Psoas muscle (tissue), 8 donors: Measurements from ENCODE around the gene HMCES. TPM values are rescaled to one million over a fixed set of nuclear protein-coding genes. Genes with fewer than 3 reads are reported as not detected.

Source experiments
- ATAC-seq, 4 donors: fragments of 200-7000 bp; cut with Tn5 transposase; one replicate each; pipeline ENCODE4 v1.9.1; 2020; ENCODE audit warnings: moderate library complexity in 3 of 4, mild to moderate bottlenecking in 2 of 4
- DNase-seq, 2 donors: peaks; one replicate each; pipeline ENCODE4 v3.0.0-alpha.2; 2020
- H3K27ac ChIP-seq: fragments of 200-600 bp; one replicate; pipeline ENCODE4 v1.8.0; 2022
- H3K27me3 ChIP-seq, 3 donors: fragments of 200-600 bp in 1 of 3; one replicate each; pipeline versions ENCODE4 v1.6.1 to v1.8.0; 2013 to 2022; ENCODE audit warnings: low read length in 2 of 3, mild to moderate bottlenecking in 2 of 3, moderate library complexity in 1 of 3; ENCODE audit not compliant: insufficient read depth in 3 of 3
- H3K36me3 ChIP-seq, 2 donors: fragments of 200-600 bp in 1 of 2; one replicate each; pipeline versions ENCODE4 v1.6.1 to v1.8.0; 2013 to 2022; ENCODE audit warnings: low read depth in 1 of 2, mild to moderate bottlenecking in 1 of 2, moderate library complexity in 1 of 2; ENCODE audit not compliant: insufficient read depth in 1 of 2
- H3K4me1 ChIP-seq: fragments of 200-600 bp; one replicate; pipeline ENCODE4 v1.8.0; 2022
- H3K4me3 ChIP-seq: fragments of 200-600 bp; one replicate; pipeline ENCODE4 v1.8.0; 2022; ENCODE audit warnings: mild to moderate bottlenecking
- H3K9me3 ChIP-seq: fragments of 200-600 bp; one replicate; pipeline ENCODE4 v1.8.0; 2022
- WGBS, 3 donors: extraction: QIAGEN DNeasy Blood & Tissue Kit; methylation state at CpG; one replicate each; pipeline versions ENCODE4 v1.1.6 to v1.1.7; 2013; 5-methylcytosine and 5-hydroxymethylcytosine counted together
- intact Hi-C, 2 donors: fragments of 100-400 bp; cut with DNase I; formaldehyde crosslinking; loops; one replicate each; pipeline versions ENCODE4 v1.11.0 to v1.14.2; 2022
- long read RNA-seq, 2 donors: library from polyadenylated mRNA; unstranded; transcript quantifications; one replicate each; pipeline ENCODE4 v2.0.0, GENCODE V29; 2021
- polyA plus RNA-seq, 3 donors: library from polyadenylated mRNA; stranded (reverse); fragments of 200-250 nt; gene quantifications; one replicate each; pipeline ENCODE4 v1.2.3, GENCODE V29; 2013
- total RNA-seq, 4 donors: library from RNA; stranded (reverse); fragmentation: NEBNext Ultra II Directional in 2 of 4; extraction: Animal tissue kit (Norgen Biotek cat#: 25700) in 2 of 4; gene quantifications; one replicate each; pipeline versions ENCODE4 v1.2.1 to v1.2.4, GENCODE V29; 2021 to 2023
- TF ChIP-seq, protein P1 (sequence below): fragments of 200-600 bp; IDR thresholded peaks from one replicate; pipeline ENCODE4 v1.8.0; 2022; ENCODE audit warnings: antibody characterized with exemption
- donor health status: healthy with polysubstance abuse.
- donor health status: DM: no; HTN: no; CAD: no; lungs with moderate emphysema.
- donor health status: Bipolar disorder and iron deficiency.
- donor health status: healthy.
- donor health status: DM: yes; HTN: yes; CAD: no.
- donor health status: DM: no; HTN: no; CAD: no.
- donor health status: DM: no; HTN: no; CAD: no.
- donor health status: DM: yes; HTN: yes; CAD: no.

Gene HMCES, protein sequence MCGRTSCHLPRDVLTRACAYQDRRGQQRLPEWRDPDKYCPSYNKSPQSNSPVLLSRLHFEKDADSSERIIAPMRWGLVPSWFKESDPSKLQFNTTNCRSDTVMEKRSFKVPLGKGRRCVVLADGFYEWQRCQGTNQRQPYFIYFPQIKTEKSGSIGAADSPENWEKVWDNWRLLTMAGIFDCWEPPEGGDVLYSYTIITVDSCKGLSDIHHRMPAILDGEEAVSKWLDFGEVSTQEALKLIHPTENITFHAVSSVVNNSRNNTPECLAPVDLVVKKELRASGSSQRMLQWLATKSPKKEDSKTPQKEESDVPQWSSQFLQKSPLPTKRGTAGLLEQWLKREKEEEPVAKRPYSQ
- total RNA-seq (10 to 100 TPM; 33.9 to 37.4 (median 37.0) TPM), polyA plus RNA-seq (10 to 100 TPM; 32.6 to 35.7 (median 34.5) TPM)
- long read RNA-seq, donor 1, transcript HMCES-201 (7 exons, 2,515 nt), result major isoform, 23 of 35 reads
- long read RNA-seq, donor 1, transcript HMCES-204 (7 exons, 1,952 nt), result minor isoform, 5 of 35 reads
- long read RNA-seq, donor 1, partial matches to known transcripts, result 1 of 35 reads
- long read RNA-seq, donor 1, other reads (novel, unspliced or antisense), result 3 of 35 reads
- long read RNA-seq, donor 2, transcript HMCES-204 (7 exons, 1,952 nt), result minor isoform, 6 of 66 reads
- long read RNA-seq, donor 2, transcript HMCES-201 (7 exons, 2,515 nt), result major isoform, 45 of 66 reads
- long read RNA-seq, donor 2, transcript HMCES-203 (6 exons, 1,490 nt), result minor isoform, 6 of 66 reads
- long read RNA-seq, donor 2, partial matches to known transcripts, result 2 of 66 reads
- long read RNA-seq, donor 2, other reads (novel, unspliced or antisense), result 4 of 66 reads

DNA sequence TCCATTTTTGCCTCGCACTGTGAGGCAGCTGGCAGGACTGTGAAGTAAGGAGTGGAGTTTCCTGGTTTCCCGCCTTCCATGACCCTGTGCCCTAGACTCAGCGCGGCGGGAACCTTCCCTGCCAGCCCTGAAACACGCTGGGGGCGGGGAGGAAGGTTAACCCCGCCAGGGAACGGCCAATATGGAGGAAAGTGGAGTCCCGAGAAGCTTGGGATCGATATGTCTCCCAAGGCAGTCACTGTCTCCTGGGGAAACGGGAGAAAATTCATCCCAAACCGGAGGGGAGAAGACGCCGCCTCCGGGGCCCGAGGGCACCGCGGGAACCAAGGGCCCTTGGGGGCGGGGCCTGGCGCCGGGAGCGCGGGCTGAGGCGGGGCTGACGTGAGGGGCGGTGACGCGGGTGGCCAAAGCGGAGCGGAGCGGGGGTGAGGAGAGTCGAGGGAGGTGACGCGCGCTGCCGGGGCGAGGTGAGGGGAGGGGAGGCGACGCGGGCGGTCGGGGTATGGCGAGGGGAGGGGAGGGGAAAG, at the start of gene HMCES:
HMCES (plus strand) TSS at position 432 of the 527 bp plus-strand sequence. CDS start 863 bp downstream, outside the sequence.
- 0 to 1% (median 1%) methylated on average over 18 to 44 of the region's 44 CpGs for WGBS, 3 donors
- DNase-seq (peak; percentile 94 to 97), ATAC-seq (peak; percentile 97 to 99 (median 98))
- H3K27me3 ChIP-seq, result no peaks in the 10 kb centered on the region
- H3K9me3 ChIP-seq, result no peaks in the 10 kb centered on the region
- peaks cover 6 to 54% of the 10 kb centered on the region in 2 donors for H3K36me3 ChIP-seq
- intact Hi-C loops, result loop anchor here in 1 of 2 donors (10.0 kb wide), 1 partner anchor 384 kb away; no protein-coding TSS in a partner anchor
- H3K27ac ChIP-seq, result peak within 1 kb of the TSS; percentile 91
- peak within 1 kb of the TSS; percentile 92 for H3K4me3 ChIP-seq
- TF ChIP-seq, protein P1, sequence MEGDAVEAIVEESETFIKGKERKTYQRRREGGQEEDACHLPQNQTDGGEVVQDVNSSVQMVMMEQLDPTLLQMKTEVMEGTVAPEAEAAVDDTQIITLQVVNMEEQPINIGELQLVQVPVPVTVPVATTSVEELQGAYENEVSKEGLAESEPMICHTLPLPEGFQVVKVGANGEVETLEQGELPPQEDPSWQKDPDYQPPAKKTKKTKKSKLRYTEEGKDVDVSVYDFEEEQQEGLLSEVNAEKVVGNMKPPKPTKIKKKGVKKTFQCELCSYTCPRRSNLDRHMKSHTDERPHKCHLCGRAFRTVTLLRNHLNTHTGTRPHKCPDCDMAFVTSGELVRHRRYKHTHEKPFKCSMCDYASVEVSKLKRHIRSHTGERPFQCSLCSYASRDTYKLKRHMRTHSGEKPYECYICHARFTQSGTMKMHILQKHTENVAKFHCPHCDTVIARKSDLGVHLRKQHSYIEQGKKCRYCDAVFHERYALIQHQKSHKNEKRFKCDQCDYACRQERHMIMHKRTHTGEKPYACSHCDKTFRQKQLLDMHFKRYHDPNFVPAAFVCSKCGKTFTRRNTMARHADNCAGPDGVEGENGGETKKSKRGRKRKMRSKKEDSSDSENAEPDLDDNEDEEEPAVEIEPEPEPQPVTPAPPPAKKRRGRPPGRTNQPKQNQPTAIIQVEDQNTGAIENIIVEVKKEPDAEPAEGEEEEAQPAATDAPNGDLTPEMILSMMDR, result no peak
- peaks cover 18% of the 10 kb centered on the region for H3K4me1 ChIP-seq

DNA sequence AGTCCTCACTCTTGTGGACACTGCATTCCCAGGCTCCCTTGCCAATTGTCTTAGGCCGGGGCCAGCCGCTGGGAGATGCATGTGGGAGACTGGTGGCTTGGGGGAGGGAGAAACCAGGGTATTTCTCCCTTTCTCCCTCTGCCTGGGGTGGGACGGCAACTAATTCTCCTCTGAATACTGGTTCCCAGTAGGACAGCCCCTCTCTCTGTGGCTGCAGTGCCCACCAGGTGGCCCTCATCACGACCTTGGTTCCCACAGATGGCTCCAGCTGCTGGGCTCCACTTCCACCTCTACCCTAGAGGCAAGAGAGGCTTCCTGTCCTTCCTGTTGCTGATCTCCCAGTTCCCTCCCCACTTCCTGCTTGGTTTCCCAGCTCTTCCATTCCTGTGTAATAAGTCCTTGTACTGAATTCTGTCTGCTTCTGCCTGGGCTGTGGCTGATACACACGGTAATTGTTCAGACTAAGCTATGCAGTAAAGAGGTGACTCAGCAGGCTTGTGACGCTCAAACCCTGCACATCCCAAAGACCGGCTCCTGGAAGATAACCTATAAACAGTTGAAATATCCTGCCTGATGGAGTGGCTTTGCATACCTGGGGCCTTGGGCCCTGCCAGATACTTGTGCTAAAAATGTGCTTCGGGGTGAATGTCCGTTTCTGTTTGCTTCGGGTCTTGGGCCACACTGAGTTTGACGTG, 49.6 kb upstream of the HMCES start:
- no peak for DNase-seq
- Histone ChIP-seq H3K27ac (peak overlapping the region; percentile 97), H3K36me3 (no peaks in the 10 kb centered on the region), H3K27me3 (no peaks in the 10 kb centered on the region), H3K4me3 (no peak overlapping the region), H3K9me3 (no peaks in the 10 kb centered on the region), H3K4me1 (peaks cover 40% of the 10 kb centered on the region)
- WGBS, 3 donors, result 48 to 65% (median 55%) methylated on average over 11 of the region's 11 CpGs
- TF ChIP-seq, protein P1, result no peak
- no peak for ATAC-seq
- intact Hi-C loops, result loop anchor here in 1 of 2 donors (5.0 kb wide), 1 partner anchor 47 kb away; the partner anchor contains the start of gene CNBP

DNA sequence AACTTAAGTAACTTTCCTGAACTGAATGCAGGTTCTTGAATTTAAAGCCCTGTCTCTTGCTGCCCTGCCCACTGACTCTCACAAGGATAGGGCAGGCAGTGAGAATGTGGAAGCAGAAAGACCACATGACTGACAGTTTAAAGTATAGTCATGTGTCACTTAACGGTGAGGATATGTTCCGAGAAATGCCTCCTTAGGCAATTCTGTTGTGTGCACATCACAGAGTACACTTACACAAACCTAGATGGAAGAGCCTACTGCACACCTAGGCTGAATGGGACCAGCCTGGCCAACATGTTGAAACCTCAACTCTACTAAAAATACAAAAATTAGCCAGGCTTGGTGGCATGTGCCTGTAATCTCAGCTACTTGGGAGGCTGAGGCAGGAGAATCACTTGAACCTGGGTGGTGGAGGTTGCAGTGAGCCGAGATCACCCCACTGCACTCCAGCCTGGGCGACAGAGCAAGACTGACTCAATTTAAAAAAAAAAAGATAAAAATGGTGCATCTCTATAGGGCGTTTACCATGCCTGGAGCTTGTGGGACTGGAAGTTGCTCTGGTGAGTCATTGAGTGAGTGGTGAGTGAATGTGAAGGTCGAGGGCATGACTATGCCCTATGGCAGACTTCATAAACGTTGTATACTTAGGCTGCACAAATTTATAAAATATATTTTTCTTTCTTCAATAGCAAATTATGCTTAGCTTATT, 48.2 kb upstream of the HMCES start:
- Histone ChIP-seq H3K4me1 (peaks cover 27% of the 10 kb centered on the region), H3K27me3 (no peaks in the 10 kb centered on the region), H3K4me3 (no peak overlapping the region), H3K27ac (peak overlapping the region; percentile 25), H3K9me3 (no peaks in the 10 kb centered on the region), H3K36me3 (no peaks in the 10 kb centered on the region)
- peak in 2 of 4 donors; percentile 42 for ATAC-seq
- WGBS, 3 donors, result 71 to 80% (median 74%) methylated on average over 7 of the region's 7 CpGs
- DNase-seq, result no peak
- intact Hi-C loops, result no loop called here
- TF ChIP-seq, protein P1, result no peak
